ENCODE results near the gene FZR1. TPM values are rescaled to one million over a fixed set of nuclear protein-coding genes. Genes with fewer than 3 reads are reported as not detected.
"Not testable (repeated sequence)": the region's sequence is repeated elsewhere in the genome, so short reads cannot be mapped to it uniquely, and the experiment has no call there.

The FZR1 gene
- total RNA-seq, 6 experiments from 2014 or later = 18.7 to 34.1 (median 23.8) TPM

DNA sequence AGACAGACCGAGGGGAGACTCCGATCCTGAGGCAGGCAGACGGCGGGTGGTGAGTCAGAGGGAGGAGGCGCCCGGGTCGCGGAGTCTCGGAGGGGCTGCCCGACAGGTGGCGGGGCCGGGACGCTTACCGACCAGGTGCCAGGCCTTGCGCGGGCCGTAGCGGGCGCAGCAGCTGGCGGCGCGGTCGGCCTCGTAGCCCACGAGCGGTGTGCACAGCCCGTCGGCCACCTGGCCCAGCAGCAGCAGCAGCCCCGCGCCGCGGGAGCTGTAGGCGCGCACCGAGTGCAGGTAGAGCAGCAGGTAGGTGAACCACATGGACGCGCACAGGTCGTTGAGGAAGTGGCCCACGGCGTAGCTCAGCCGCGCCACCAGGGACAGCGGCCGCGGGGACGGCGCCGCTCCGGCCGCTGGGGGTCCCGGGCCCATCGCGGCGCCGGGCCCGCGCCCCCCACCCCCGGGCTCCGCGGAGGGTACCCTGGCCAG is 50.9 kb downstream of the FZR1 start:
- ATAC-seq = peak; percentile 1 to 17 (median 5)
- Histone ChIP-seq H3K27me3 (no peaks in the 10 kb centered on the region), H3K4me3 (peak overlapping the region; percentile 79 to 96 (median 89)), H3K27ac (peak overlapping the region; percentile 10 to 71 (median 54)), H3K9me3 (no peaks in the 10 kb centered on the region), H3K4me1 (peaks cover 0 to 29% (median 8%) of the 10 kb centered on the region in 4 donors), H3K36me3 (no peaks in the 10 kb centered on the region)
- intact Hi-C loops (cut with DNase I) = no loop called here
- TF ChIP-seq, protein P1, sequence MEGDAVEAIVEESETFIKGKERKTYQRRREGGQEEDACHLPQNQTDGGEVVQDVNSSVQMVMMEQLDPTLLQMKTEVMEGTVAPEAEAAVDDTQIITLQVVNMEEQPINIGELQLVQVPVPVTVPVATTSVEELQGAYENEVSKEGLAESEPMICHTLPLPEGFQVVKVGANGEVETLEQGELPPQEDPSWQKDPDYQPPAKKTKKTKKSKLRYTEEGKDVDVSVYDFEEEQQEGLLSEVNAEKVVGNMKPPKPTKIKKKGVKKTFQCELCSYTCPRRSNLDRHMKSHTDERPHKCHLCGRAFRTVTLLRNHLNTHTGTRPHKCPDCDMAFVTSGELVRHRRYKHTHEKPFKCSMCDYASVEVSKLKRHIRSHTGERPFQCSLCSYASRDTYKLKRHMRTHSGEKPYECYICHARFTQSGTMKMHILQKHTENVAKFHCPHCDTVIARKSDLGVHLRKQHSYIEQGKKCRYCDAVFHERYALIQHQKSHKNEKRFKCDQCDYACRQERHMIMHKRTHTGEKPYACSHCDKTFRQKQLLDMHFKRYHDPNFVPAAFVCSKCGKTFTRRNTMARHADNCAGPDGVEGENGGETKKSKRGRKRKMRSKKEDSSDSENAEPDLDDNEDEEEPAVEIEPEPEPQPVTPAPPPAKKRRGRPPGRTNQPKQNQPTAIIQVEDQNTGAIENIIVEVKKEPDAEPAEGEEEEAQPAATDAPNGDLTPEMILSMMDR (IDR thresholded peaks at IDR 0.05) = peak in 1 of 4 donors; percentile 14
- TF ChIP-seq POLR2A (IDR thresholded peaks at IDR 0.05) = no peak
- DNase-seq = peak; percentile 51 to 62 (median 58)
- WGBS (ENCODE audit: insufficient coverage, low coverage, low lambda C conversion rate, missing lambda C conversion rate) = 0% methylated on average over 4 of the region's 60 CpGs

DNA sequence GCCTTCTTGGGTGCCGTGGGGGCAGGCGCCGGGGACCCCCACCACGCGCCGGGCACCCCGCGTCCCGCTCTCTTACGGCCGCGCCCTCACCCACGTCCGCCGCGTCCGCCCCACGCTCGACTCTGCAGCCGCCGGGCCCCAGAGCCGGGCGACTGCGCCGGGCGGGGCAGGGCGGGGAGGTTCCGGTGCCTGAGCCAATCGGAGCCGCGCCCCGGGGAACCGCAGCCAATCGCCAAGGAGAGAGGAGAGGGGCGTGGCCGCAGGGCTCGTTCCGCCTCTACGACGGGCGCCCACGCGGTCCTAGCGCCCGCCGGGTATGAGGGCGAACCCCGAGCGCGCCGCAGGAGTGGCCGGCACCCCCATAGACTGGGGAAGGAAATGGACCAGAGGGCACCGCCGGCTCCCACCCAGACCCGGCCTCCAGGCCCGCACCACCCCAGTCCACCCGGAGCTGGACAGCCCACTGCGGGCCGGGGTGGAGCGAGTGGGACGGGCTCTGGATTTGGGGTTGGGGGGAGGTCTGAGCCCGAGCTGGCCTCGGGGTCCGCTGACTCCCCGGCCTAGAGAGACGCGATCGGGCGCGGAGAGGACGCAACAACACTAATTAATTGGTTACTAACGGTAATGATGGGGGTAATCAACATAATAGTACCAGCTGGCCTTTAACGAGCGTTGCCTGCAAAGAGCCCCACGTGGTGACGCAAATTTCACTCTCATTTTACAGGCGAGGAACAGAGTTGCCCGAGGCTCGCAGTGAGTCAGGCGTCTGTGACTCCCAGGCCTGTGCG is 51.5 kb downstream of the FZR1 start, which contains the start of gene MFSD12:
TSS of gene MFSD12 (minus strand) at position 126 of the 788 bp plus-strand sequence. CDS start 183 bp downstream, outside the sequence.
- Histone ChIP-seq H3K4me3 (peak within 1 kb of the TSS; percentile 79 to 96 (median 89)), H3K4me1 (peaks cover 0 to 28% (median 8%) of the 10 kb centered on the region in 4 donors), H3K27me3 (no peaks in the 10 kb centered on the region), H3K9me3 (no peaks in the 10 kb centered on the region), H3K36me3 (no peaks in the 10 kb centered on the region), H3K27ac (peak within 1 kb of the TSS; percentile 10 to 78 (median 71))
- peak; percentile 87 to 97 (median 94) for ATAC-seq
- WGBS (ENCODE audit: insufficient coverage, low coverage, low lambda C conversion rate, missing lambda C conversion rate) = 0% methylated on average over 4 of the region's 81 CpGs
- TF ChIP-seq, protein P1 (IDR thresholded peaks at IDR 0.05) = peak in 1 of 4 donors; percentile 1
- peak; percentile 98 for TF ChIP-seq POLR2A (IDR thresholded peaks at IDR 0.05)
- DNase-seq = peak; percentile 95 to 96 (median 95)
- intact Hi-C loops (cut with DNase I) = no loop called here

DNA sequence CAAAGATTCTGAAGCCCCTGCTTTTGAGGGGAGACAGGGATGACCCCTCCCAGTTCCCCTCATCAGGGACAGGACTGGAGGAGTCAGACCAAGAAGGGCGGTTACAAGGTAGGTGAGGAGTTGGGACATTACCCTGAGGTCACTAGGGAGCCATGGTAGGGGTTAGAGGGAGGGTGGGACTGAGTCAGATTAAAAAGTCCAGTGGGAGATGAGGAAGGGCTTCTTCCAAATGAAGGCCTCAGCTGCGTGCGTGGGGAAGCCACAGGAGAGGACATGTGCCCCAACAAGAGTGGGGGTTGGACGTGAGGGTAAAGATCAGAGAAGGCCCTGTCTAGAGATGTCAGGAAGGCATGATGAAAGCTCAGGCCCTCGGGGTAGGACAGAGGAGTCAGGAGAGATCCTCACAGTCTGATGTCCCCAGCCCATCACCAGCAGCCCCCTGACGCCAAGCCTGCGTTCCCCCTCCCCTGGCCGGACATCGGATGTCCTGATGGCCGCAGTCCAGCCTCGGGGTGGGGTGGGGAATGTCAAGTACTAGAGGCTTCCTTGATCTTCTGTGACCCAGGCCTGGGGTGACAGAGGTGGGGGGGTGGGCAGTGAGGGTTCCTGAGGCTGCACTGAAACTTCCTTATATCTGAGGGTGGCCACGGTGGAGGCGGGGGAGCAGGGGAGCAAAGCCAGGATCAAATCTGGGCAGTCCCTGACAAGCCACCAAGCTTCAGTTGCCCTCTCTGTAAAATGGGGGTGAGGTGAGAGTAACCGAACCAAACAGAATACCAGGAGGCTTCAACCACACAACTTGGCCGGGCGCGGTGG is 57.8 kb downstream of the FZR1 start:
- no peak for DNase-seq
- TF ChIP-seq POLR2A (IDR thresholded peaks at IDR 0.05) = no peak
- intact Hi-C loops (cut with DNase I) = no loop called here
- H3K36me3 ChIP-seq = no peaks in the 10 kb centered on the region
- no peak overlapping the region for H3K27ac ChIP-seq
- no peaks in the 10 kb centered on the region for H3K9me3 ChIP-seq
- no peaks in the 10 kb centered on the region for H3K27me3 ChIP-seq
- ATAC-seq = peak in 3 of 4 donors; percentile 9 to 17 (median 15)
- H3K4me1 ChIP-seq = no peaks in the 10 kb centered on the region
- no peak overlapping the region for H3K4me3 ChIP-seq
- WGBS (ENCODE audit: insufficient coverage, low coverage, low lambda C conversion rate, missing lambda C conversion rate) = 82% methylated on average over 9 of the region's 17 CpGs

GRCh38 chr19:3565139-3565538 is 59.0 kb downstream of the FZR1 start:
- Histone ChIP-seq H3K4me3 (no peak overlapping the region), H3K4me1 (no peaks in the 10 kb centered on the region), H3K36me3 (no peaks in the 10 kb centered on the region), H3K27ac (no peak overlapping the region), H3K27me3 (no peaks in the 10 kb centered on the region), H3K9me3 (no peaks in the 10 kb centered on the region)
- ATAC-seq (no peak), DNase-seq (no peak)
- TF ChIP-seq, protein P1 (IDR thresholded peaks at IDR 0.05) = no peak
- TF ChIP-seq POLR2A (IDR thresholded peaks at IDR 0.05) = no peak
- WGBS (ENCODE audit: insufficient coverage, low coverage, low lambda C conversion rate, missing lambda C conversion rate) = 90% methylated on average over 17 of the region's 19 CpGs
- intact Hi-C loops (cut with DNase I) = no loop called here

- intact Hi-C loops (cut with DNase I) = not testable (repeated sequence)
Measured at GRCh38 chr19:3570042-3570441, 63.9 kb downstream of the FZR1 start.

More at GRCh38 chr19:3570042-3570441, 63.9 kb downstream of the FZR1 start:
- not testable (repeated sequence) for H3K27ac ChIP-seq, H3K4me3 ChIP-seq, DNase-seq, H3K27me3 ChIP-seq, H3K36me3 ChIP-seq, H3K4me1 ChIP-seq, H3K9me3 ChIP-seq, ATAC-seq
- 77% methylated on average over 3 of the region's 11 CpGs for WGBS (ENCODE audit: insufficient coverage, low coverage, low lambda C conversion rate, missing lambda C conversion rate)
